Activated CD4-positive, CD25-positive, alpha-beta regulatory T cell treated with anti-CD3 and anti-CD28 coated beads, Interleukin-2, amount 50 U/mL, for 72 hours (primary cell): ENCODE results near the gene SDK1.
"Not testable (repeated sequence)": the region's sequence is repeated elsewhere in the genome, so short reads cannot be mapped to it uniquely, and the experiment has no call there.

Experiments used
- DNase-seq: peaks from one replicate; pipeline ENCODE4 v3.0.0; 2021

Gene SDK1

GRCh38 chr7:3691478-3692158 is 390.6 kb downstream of the SDK1 start:
- no peak for DNase-seq

DNA sequence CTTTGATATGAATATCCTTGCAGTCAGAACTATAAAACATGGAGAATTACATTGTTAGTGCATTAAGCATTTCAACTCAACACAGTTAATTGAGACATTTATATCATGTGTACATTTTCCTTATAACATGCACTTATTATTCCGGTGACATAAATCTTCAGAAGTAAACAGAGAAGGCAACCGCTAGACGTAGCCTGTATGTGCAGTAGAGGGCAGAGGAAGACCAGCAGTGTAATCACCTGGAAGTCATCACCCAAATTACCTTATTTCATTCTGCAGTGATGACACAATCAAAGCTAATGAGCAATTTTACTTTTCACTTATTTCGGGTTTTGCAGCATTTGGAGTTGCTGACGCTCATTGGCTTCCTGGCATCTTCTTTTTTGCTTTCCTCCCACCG is 394.6 kb downstream of the SDK1 start:
- DNase-seq: no peak

DNA sequence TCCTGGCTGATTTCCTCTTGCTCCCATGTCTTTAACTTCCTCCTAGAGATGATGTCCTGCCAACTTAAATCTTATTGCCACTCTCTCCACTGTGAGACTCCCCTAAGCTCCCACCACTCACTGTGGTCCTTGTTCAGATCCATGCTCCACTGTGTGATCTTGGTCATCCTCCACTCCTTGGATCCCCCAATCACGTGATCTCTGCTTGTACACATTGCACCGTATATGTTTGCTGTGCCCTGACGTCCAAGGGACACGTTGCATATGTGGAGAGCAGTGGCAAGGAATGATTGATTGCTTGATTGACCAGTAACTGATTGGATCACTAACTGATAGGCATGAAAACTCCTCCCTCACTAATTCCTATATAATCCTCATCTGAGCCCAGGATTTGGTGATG is 395.1 kb downstream of the SDK1 start:
- DNase-seq: no peak

DNA sequence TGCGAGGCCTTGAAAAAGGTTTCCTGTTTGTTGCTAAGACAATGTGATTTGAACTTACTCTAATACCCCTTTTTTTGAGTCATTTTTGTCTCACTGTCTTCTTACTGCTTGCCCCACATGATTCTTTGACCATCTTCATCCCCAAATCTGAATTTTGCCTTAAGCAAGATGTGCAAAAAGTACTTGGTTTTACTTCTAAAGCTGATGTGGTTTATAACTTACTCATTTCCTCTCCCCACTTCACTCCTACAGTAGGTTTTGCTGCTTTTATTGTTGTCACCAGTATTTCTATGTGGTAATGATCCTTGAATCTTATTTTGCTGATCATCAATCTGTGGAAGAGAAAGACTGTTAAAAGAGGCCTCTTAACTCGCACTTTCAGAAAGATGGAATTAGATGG is 396.4 kb downstream of the SDK1 start:
- DNase-seq: no peak

GRCh38 chr7:3705258-3705657 is 404.2 kb downstream of the SDK1 start:
- DNase-seq: no peak

GRCh38 chr7:3706091-3706490 is 405.0 kb downstream of the SDK1 start:
- DNase-seq: not testable (repeated sequence)

DNA sequence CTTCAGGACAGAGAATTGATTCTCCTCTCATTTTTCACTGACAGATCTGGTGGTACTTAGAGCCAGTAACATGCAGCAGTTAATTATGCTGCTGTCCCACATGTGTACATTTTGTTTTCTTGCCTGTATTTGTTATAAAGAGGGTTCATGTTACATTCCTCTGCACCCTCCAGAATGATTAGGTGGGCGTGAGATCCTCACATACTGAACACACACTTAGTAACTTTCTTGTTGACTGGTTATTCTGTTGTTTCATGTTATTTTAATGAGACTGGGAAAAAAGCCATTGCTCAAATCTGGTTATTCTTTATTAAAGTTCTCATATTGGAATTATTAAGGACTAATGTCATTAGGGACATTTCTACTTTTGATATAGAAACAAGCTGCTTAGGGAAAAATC is 409.1 kb downstream of the SDK1 start:
- DNase-seq: no peak

GRCh38 chr7:3710531-3710930 is 409.5 kb downstream of the SDK1 start:
- no peak for DNase-seq

DNA sequence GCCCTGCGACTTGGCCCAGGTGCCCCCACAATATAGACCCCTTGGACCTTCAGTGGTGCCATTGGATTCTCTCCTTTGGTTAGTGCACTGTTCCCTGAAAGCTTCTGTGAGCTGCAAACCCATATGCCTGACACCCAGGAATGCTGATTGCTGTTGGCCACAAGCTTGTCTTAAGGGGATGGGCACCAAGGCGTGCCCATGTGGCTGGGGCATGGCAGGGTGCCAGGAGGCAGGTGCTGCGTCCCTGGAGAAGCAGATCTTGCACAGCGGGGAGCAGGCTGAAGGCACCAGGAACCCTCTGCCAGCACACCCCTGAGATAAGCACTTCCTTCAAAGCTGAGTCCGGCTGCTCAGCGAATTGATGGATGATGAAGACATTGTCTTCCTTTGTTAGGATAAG is 411.8 kb downstream of the SDK1 start:
- no peak for DNase-seq

DNA sequence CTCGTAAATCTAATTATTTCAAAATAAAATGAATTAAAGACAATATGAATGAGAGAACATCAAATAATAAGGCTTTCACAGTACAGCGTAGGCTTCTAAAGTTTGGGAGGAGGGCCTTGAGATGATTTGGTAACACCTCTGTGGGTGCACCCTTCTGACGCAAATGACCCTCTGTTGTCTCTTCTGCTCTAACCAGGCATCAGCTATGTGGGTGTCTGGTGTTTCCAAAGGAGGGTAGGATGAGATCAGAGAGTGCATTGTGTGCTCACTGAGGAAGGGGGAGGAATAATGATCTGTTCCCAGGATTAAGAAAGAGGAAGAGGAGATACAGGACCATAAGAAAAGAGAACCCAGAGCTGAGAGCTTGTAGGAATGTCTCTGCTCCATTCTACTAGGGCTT is 420.4 kb downstream of the SDK1 start:
- DNase-seq: no peak

DNA sequence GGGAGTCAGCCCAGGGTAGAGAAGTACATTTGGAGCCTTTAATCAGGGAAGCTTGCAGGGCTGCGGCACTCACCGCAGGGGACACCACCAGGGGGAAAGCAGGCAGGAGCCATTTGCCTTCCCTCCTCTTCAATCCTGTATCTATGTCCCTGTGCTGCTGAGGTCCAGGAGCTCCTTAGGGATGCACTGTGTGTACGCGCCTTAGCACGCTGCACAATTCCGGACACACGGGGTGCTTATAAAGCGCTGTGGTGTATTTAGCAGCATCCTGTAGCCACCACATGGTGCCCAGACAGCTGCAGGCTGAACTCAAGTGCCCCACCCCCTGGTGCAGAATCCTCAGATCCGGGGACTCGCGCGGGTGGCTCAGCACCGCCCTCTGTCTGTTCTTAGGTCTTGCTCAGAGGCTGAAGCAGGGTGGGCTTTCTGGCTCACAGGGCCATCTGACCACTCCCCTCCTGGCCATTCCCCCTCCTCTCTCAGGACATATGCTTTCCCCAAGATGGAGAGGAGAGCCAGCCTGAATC is 421.4 kb downstream of the SDK1 start:
- DNase-seq: no peak

DNA sequence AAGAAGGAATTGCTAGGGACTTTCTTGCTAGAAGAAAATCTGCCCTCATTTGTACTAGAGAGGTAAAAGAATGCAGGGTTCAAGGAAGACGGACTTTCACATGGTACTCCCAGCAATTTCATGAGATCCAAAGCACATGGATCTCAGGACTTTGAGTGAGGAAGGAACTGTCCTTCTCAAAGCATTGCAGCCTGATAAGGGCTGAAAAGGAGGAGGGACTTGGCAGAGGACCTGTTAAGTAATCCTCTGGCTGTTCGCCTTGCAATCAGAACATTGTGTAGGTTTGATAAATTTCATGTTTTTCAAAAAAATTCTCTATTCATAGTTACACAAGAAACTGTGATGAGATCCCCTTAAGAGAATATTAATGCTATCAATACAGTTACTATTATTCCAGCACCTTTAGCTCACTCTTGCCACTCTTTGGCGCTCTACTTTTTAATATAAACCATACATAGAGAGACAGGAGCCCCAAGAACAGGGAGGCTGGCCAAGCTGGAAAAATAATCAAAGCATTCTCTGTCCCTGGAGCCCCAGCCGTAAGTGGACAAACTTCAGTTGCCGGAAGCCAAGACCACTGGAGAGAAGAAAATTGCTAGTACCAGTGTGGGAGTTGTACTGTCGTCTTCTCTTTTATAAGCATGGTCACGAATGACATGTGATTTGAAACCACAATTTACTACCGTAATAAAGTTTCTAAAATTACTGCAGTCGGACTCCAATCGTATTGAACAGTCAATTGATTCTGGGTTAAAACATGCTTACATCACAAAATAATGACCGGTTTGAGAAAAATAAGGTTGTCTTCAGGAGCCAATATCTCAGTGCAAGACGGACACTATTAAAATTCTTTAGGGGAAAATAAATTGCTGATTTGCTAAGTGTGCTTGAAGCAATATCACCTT is 424.4 kb downstream of the SDK1 start:
- no peak for DNase-seq

DNA sequence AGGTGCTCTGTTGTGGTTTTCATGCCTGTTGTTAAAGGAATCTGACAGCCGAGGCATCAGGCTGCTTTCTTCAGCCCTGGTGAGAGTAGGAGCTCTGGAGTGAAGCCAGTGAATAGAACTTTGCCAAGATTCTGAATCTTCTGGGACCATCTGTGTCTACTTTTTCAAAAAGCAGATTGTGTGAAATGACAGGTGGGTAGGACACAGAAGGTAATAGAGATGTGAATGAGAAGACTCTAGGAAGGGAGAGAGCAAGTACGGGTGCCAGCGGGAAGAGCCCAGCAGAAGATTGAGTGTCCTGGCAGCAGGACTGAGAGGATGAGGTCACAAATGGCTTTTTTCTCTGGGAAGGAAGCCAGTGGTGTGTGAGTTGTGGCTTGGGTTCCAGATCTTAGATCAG is 429.2 kb downstream of the SDK1 start:
- DNase-seq: no peak

GRCh38 chr7:3732395-3733005 is 431.4 kb downstream of the SDK1 start:
- DNase-seq: no peak

DNA sequence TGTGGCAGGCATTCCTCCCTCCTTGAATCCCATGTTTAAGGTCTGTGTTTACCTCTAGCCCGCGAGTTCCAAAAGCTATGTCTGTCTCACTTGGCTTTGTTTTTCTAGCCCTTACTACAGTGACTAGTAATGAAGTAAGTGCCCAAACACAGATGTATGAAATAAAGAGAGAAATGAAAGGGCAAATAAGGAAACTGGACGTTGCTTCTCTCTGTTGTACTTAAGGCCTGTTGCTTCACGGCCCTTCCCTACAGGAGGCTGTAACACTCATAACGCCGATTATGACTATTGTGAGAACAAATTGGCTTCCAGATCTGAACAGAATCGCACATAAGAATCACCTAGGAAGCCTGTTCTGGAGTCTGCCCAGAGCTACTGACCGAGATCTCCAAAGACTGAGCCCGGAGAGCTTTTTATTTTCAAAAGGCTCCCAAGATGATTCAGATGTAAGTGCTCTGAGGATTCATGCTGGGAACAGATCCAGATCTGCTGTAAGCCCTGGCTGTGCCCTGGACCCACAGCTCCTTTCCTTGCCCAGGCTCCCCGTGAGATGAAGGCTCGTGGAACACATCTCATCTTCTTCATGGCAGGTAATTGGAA is 432.6 kb downstream of the SDK1 start:
- DNase-seq: no peak

GRCh38 chr7:3738964-3739363 is 437.9 kb downstream of the SDK1 start:
- no peak for DNase-seq

GRCh38 chr7:3739983-3740382 is 438.9 kb downstream of the SDK1 start:
- no peak for DNase-seq

DNA sequence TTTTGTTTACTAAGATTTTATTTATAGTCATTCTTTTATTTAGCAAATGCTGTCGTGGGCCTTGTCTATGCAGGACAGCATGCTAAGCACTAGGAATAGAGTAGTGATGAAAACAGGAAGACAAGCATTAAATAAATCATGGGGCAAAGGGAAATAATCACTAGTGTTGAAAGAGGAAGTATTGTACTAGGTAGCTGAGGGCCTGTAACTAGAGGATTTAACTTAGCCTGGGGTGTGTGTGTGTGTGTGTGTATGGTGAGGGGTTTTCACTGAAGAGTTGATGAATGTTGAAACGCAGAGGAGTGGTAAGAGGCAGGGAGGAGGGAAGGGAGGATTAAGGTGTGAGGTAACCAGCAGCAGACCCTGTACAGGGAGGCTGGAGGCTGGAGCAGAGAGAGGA is 446.4 kb downstream of the SDK1 start:
- DNase-seq: no peak

DNA sequence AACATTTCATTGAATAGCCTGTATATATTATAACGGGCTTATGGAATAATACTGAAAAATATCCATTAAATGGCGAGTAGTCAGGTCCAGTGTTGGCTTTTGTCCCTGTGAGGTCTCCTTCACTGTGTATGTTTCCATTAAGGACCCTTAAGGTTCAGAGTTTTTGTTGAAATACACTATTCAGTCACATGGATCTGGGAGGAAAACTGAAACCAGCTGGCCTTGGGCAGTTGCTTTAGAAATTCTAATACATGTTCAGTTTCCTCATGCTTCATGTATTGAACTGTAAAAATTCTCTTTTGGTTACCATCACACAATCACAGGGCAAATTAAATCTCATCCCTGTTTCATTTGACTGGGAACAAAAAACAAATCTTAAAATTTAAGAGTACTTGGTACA is 447.3 kb downstream of the SDK1 start:
- DNase-seq: no peak

DNA sequence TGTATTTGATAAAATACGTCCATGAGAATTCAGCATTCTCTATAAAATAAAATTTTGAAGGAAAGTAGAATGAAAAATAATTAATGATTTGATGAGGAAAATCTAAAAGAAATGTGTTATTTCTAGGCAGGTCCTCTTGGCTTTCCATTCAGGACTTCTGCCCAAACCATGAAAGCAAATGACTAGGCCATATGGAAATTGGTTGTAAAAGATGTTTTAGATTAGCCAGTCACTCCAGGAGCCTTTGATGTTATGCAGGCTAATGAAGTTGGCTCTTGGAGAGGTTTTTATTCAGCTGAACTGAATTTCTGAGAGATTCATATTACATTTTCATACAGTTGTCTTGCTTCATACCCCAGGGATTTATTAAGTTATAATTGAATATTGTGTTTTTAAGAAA is 452.8 kb downstream of the SDK1 start:
- no peak for DNase-seq

DNA sequence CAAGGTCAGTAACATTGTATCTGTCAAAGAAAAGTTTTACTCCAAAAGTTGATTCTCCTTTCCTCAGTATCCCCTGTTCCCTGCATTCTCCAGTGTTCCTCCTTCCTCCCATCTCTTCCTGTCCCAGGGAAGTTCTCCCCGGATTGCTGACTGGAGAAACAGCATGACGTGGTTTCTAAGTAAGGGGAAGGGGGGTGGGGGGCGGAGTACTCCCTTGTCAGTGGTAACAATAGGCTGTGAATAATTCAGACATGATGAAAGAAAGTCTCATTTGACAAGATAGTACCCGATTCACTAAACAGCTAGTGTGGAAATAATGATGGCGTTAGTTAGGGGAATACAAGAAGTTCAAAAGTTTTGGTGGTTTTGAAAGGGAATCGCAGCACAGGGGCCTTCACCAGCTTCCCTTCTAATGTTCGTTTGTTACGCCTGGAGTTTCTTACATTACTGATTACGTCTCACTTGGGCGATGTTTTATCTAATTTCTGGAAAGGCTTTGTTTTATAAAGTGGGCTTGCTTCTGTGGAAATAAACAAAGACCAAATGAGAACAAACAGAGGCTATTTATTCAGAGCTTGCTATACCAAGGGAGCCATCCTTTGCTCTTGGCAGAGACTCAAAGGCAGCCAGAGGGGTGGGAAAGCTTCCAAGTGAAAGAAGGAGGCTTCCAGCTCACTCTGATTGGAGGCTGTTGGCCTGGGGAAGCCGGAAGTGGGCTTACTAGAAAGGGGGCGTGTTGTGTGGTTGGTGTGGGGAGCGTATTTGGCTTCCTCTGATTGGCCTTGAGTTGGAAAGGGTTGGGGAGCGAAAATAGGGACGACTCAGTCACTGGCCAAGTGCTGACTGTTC is 453.7 kb downstream of the SDK1 start:
- no peak for DNase-seq

GRCh38 chr7:3755778-3756453 is 454.9 kb downstream of the SDK1 start:
- DNase-seq: not testable (repeated sequence)
